ENCODE measurements around the gene CBFA2T3.

Gene CBFA2T3

GRCh38 chr16:88886420-88886844 lies 90.6 kb downstream of the CBFA2T3 start:
- no peak for DNase-seq

DNA sequence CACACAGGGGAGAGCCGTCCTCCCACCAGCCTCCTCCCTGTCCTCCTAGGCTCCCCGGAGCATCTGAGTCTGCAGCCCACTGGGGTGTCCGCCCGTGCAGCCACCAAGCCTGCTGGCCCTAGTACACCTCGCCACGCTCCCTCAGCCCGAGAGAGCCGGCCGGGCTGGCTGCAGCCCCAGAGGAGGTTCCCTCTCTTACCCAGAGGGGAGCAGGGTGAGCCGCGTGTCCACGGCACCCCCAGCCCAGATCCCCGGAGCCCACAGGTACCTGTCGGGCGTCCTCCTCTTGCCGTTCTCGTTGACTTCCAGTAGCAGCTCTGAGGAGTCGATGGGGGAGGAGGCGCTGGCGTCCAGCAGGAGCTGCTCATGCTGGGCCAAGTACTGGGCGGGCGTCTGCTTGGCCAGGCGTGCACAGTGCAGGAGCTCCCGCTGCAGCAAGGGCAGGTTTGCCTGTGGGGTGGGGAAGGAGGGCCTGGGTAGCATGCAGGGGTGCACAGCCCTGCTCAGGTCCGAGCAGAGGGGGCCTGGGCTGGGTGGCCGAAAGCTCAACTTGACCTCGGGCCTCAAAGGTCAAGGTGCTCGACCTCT lies 91.2 kb downstream of the CBFA2T3 start:
- no peak for DNase-seq

DNA sequence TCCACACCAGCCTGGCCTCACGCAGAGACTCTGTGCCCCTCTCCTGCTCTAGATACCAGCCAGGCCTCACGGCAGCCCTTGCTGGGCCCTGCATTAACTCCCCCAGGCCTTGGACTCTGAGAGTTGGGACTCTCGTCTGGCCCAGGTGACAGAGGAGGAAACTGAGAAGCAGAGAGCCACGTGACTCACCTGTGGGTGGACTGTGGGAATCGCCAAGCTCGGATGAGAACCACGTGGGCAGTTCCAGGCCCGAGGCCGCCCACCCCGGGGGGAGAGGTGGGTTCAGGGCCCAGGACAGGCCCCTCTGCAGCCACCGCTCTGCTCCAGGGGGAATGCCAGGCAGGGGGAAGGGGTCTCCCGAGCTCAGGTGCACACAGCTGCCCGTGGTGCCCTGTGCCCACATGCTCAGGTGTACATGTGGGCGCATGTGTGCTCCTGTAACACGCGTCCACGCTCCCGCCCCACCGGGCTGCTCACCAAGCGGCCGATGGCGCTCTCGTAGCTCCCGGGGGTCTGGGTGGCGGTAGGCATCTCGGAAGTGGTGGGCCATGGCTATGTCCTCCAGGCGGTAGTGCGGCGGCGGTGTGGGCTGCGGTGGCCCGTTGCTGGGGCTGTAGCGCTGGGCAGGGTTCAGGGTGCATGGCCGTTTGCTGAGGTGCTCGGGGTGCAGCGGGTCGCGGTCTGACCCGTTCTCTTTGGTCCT lies 92.3 kb downstream of the CBFA2T3 start:
- no peak for DNase-seq

- no peak for DNase-seq
Observed at GRCh38 chr16:88883946-88884345, 93.1 kb downstream of the CBFA2T3 start.

DNA sequence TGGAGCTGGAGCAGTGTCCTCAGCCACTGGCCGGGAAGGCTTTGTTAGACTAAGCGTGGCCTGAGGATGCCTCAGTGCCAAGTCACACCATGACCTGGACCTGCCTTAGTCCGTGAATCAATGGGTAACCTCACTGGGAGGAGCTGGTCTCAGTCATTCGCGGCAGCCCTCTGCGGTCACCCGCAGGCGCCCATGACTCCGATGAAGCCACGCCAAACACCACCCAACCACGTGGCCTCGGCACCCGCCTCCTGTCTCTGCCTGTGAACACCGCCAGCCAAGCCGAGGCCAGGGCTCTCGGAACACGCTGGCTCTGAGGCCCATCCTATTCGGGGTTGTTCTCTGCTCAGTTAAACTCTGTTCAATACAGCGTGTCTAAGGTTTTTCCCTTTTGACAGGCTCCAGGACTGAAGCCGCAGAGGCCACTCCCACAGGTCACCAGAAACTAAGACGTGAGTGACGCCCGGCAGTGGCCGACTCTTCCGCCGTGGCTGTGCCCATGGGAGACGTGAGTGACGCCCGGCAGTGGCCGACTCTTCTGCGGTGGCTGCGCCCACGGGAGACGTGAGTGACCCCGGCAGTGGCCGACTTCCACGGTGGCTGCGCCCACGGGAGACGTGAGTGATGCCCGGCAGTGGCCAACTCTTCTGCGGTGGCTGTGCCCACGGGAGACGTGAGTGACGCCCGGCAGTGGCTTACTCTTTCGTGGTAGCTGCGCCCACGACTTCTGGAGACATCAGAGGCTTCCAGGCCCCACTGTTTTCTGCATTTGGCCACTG lies 93.7 kb downstream of the CBFA2T3 start:
- DNase-seq = no peak

GRCh38 chr16:88882358-88883030 lies 94.5 kb downstream of the CBFA2T3 start:
- no peak for DNase-seq

DNA sequence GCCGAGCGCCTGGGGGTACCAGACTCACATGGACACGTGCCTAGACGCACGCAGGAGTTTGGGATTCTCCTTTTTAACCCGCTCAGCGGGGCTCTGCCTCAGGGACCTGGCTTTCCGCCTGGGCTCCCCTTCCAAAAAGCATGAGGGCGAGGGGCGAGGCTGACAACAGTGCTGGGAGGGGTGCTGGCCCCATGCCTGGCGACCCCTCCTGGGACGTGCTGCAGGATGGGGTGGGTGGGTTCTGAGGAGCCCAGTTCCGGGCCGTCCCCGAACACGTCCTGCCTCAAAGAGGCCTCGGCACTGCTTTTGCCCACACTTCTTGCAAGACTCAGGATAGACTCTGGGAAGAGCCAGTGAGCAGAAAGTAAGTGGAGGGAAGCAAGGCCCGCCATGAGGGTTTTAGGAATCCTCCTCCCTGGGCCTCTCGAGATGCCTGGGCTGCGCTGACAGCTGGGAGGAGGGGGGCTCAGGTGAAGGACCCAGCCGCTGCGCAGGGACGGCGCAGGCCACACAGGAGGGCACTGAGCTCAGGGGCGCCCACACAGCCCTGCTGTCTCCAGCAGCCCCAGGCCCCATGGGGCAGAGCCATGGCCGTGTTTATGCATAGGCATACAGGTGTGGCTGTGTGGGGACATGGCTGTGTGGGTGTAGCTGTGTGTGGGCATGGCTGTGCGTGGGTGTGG lies 95.2 kb downstream of the CBFA2T3 start:
- DNase-seq = no peak

GRCh38 chr16:88881007-88881615 lies 95.9 kb downstream of the CBFA2T3 start:
- no peak for DNase-seq

DNA sequence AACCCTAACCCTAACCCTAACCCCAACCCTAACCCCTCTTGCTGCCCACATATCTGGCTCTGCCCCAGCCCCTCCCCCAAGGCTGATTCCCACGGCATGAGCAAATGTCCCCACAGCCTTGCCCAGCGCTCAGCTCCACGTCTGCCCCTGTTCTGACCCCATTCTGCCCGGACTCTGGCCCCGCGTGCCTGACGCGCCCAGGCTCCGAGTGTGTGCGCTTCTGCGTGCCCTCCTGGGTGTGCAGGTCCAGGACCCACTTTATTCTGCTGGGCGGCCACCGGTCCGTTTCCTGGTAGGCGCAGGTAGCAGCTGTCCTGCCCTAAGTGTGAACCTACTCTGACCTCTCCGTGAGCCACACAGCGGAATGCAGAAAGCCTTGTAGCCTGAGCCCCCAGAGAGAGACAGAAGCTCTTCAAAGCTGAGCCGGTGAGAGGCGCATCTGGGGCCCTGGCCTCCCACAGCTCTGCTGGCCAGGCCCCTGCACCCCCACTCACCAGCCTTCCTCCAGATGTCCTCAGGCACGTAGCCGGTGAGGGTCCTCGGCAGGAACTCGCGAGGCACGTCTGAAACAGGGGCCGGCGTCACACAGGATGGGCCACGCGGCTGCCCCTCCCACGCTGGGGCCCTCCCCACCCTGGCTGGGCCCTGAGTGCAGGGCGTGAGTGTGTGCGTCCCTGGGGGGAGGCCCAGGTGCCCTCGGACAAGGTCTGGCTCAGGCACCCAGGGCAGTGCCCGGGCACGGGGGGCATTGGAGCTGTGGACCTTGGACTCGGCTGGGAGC lies 96.6 kb downstream of the CBFA2T3 start:
- no peak for DNase-seq

DNA sequence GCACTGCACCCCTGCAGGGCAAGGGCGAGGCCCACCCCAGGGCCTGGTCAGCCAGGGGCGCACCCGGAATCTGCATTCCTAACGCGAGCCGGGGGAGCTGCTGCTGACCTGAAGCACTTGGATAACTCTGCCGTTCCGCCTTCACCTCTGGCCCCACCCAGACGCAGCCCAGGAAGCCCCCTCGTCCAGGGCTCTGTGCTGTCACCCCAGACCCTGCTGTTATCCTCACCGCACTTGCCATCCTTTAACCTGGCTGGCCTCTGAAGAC lies 97.3 kb downstream of the CBFA2T3 start:
- no peak for DNase-seq

GRCh38 chr16:88878967-88879787 lies 97.8 kb downstream of the CBFA2T3 start:
- no peak for DNase-seq

DNA sequence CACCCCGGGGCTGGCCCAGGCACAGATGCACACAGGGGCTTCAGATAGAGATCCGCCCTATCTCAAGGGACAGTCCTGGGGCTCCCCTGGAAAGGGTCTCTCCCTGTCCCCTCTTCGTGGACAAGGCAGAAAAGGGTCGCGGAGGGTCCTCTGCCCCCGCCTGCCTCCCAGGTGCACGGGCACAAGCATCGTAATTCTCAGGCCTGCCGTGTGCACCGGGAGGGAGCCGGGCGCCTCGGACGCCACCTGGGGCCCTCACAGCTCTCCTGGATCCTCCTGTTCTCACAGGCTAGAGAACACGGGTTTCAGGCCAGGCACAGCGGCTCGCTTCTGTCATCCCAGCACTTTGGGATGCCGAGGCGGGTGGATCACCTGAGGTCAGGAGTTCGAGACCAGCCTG lies 98.7 kb downstream of the CBFA2T3 start:
- DNase-seq = no peak

DNA sequence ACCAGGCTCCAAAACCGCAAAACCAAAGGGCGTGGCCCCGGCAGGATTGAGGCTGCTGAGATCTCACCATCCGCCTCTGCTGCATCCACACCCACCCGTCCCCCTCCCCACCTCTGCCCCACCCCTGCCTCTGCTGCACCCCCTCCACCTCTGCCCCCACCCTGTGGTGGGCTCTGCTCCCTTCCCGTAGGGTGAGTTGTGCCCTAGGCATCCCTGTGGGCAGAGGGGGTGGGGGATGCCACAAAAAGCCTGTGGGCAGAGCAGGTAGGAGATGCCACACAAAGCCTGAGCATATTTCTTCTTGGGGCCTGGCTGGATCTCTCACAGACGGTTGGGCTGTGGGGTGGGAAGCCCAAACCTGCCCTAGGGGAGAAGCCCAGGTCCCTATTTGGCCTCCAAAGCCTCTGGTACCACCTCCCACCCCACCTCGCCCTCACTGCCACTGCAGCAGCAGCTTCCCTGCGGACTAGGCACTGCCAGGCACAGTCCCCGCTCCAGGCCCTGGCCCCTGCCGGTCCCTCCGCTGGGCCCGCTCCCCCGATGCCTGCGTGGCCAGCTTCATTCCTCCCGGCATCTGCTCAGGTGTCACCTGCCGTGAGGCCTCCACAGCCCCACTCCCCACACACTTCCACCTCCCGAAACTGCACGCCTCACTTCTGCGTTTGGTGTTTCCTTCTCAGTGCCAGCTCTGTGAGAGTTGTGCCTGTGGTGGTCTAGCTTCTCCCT lies 99.3 kb downstream of the CBFA2T3 start:
- no peak for DNase-seq

- DNase-seq = no peak
Observed at GRCh38 chr16:88876942-88877526, 100.0 kb downstream of the CBFA2T3 start.

GRCh38 chr16:88875703-88876234 lies 101.2 kb downstream of the CBFA2T3 start:
- no peak for DNase-seq

DNA sequence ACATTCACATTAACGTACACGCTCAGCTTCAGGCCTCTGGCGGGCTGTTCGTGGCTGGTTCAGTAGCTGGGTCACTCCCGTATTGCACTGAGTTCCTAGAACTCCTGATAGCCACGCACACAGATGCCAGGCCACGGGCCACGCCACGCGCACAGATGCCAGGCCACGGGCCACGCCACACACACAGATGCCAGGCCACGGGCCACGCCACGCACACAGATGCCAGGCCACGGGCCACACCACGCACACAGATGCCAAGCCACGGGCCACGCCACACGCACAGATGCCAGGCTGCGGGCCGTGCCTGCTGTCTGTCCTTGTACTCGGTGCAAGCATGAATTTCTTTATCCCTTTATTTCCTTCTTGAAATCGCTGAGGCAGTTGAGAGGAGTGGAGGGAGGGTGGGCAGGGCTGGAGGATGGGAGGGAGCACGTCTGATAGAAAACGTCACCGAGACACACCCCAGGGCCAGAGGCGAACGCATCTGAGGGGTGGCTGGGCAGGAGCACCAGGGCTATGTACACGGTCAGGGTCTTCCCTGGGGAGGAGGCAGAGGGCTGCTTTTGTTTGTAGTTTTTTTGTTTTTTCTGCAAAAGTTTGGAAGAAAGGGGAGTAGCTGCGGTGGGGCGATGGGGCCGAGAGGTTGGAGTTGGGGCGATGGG lies 101.9 kb downstream of the CBFA2T3 start:
- no peak for DNase-seq

DNA sequence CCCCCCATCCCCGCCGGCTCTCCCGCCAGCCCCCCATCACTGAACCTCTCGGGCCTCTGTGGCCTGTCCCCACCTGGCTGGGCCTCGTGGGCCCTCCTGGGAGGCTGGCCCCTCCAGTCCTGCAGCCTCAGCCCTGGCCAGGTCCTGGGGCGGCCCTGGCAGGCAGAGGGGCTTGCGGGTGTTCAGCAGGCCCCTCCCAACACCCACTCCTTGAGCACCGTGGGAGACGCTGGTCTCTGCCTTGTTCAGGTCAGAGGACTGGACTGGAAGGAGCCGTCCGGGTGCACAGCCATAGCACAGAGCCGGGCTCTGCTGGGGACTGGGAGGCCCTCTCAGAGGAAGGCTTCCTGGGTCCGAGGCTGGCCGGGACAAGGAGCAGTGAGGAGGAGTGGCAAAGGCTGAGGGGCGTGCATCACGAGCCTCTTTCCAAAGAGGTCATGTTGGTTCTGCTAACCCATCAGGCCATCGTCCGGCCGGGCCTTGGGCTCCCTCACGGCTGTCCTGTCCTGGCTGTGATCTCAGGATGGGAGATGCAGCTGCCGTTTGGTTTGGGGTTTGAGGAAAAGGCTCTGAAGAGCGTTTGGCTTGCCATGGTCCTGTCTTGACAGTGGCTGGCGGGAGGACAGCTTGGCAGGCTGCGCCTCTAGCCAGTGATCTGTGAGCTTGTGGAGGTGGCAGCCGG lies 104.2 kb downstream of the CBFA2T3 start:
- no peak for DNase-seq

Data from fibroblast of skin of abdomen (primary cell).